G401 (cell line): ENCODE data around the gene LRRC49. TPM values are rescaled to one million over a fixed set of nuclear protein-coding genes. Genes with fewer than 3 reads are reported as not detected.
"Not testable (repeated sequence)": the region's sequence is repeated elsewhere in the genome, so short reads cannot be mapped to it uniquely, and the experiment has no call there.

Experiments used
- DNase-seq: peaks from one replicate; pipeline ENCODE4 v3.0.0-alpha.2; 2015; ENCODE audit warnings: low spot score
- in situ Hi-C: cut with HindIII; loops from 2 replicates; pipeline ENCODE4 v1.10.0; 2016; ENCODE audit warnings: low sequenced_read_pairs, mixed read lengths
- total RNA-seq: library from RNA; depleted of rRNA; stranded (reverse); fragments of >200 nt; shearing (Covaris generic); gene quantifications from 2 replicates; pipeline ENCODE4 v1.2.3, GENCODE V29; 2014; rRNA removed

LRRC49 gene, protein sequence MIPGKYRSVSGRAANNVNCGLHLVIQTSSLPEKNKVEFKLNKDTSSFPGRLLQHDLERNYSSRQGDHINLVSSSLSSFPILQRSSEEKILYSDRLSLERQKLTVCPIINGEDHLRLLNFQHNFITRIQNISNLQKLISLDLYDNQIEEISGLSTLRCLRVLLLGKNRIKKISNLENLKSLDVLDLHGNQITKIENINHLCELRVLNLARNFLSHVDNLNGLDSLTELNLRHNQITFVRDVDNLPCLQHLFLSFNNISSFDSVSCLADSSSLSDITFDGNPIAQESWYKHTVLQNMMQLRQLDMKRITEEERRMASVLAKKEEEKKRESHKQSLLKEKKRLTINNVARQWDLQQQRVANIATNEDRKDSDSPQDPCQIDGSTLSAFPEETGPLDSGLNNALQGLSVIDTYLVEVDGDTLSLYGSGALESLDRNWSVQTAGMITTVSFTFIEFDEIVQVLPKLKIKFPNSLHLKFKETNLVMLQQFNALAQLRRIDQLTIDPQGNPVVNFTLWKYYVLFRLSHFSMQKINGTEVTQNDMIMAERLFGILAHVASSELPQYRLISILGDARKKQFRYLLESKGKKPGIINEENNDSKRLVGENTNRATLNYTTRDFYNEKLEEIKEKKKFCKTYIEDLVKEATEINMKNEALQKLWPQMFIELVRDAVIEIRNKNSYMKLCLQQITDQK
- 9.3 and 15.3 TPM in 2 replicates for total RNA-seq

- in situ Hi-C loops: no loop called here
- peak; percentile 97 for DNase-seq
These were observed at the start of gene LRRC49, which contains the start of gene THAP10 for GRCh38 chr15:70892002-70892911. Gene LRRC49, plus strand, starts transcription at chr15:70892826. Its CDS starts 69 bp downstream, at chr15:70892895. Gene THAP10, minus strand, starts transcription at chr15:70892433. Its CDS starts 161 bp downstream, at chr15:70892272.

- no peak for DNase-seq
- in situ Hi-C loops: no loop called here
These were observed 46.8 kb upstream of the LRRC49 start for GRCh38 chr15:70845602-70846360.

DNA sequence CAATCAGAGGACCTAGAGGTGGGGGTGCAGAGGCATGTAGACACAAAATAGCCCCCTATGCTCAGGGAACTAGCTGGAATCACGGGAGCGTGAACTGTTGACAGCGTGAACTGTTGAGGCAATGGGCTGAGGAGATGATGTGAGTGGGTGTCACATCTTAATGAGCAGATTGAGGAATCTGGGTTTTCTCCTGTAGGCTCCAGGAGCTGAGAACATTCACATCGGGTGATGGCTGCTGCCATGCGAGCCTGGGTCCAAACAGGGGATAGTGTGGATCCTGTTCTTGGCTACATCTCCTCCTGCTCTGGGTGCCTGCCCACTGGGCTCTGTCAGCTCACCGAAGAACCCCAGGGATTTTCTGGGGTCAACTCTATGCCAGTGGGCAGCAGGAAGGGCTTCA, 40.7 kb upstream of the LRRC49 start:
- no peak for DNase-seq
- in situ Hi-C loops: no loop called here

DNA sequence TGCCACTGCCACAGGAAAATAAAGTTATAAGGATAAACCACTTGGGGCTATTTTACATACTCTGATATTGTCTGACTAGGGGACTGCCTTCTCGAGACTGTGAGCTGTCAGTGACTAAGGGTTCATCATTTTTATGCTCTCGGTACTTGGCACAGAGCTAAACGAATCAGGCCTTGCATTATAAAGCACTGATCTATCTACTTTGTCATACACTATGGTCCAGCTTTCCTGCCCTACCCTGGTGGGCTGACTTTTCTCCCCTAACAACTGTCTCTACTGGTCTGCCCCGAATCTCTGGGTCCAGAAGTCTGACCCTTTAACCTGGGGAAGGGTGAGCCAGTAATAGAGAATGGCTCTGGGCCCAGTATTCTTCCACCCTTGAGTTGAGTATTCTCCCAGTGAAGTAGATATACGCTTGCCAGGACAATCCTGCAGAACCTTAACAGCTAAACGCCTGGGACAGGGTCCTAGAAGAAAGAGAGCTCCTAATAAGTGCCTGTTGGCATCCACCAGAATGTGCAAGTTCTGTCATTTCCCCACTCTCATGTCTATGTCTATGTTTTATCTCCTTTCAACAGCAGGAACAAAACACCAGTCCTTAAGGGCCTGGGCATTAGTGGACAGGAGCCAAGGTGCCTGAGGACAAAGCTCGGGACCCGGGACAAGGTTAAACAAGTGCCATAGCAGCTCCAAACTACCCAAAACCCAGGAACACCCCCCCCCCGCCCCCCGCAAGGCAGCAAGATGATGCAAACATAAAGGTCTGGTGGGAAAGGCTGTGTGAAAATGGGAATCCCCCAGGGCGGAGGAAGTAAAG, 39.9 kb upstream of the LRRC49 start:
- DNase-seq: peak; percentile 25
- in situ Hi-C loops: no loop called here

DNA sequence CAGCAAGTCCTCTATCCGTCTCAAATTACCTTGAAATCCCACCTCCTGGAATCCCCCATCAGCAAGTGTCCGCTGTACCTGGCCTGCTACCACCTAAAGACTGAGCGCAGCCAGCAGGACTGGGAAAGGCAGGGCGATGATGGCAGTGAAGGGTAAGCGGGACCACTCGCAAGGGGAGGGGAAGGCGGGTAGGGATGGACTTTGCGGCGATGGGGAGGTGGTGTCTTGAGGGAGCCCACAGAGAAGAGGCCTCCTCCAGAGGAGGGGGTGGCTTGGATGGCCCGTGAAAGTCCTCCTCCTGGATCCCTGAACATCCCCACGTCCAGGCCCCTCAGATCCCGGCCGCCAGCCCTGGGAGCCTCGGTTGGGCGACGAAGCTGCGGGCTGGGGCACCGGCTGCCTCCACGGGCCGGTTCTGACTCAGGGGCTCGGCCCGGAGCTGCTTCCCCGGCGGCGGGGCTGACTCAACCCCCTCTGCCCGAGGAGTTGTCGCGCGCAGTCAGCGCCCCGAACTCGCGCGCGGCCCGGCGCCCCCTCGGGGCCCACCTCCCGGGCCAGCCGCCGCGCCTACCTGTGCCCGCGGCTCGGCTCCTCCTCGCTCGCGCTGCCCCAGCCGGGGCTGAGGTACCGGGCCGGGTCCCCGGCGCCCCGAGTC, 39.2 kb upstream of the LRRC49 start:
- peak; percentile 53 for DNase-seq
- in situ Hi-C loops: no loop called here

- peak; percentile 38 for DNase-seq
These were observed 38.5 kb upstream of the LRRC49 start, which contains the start of gene LARP6 for GRCh38 chr15:70853973-70854665. Gene LARP6, minus strand, starts transcription at chr15:70854157. Its CDS starts 69 bp downstream, at chr15:70854088.

GRCh38 chr15:70854666-70854976, 38.0 kb upstream of the LRRC49 start:
- peak; percentile 66 for DNase-seq
- in situ Hi-C loops: no loop called here

More at GRCh38 chr15:70853973-70854665, 38.5 kb upstream of the LRRC49 start, which contains the start of gene LARP6:
- in situ Hi-C loops: no loop called here

DNA sequence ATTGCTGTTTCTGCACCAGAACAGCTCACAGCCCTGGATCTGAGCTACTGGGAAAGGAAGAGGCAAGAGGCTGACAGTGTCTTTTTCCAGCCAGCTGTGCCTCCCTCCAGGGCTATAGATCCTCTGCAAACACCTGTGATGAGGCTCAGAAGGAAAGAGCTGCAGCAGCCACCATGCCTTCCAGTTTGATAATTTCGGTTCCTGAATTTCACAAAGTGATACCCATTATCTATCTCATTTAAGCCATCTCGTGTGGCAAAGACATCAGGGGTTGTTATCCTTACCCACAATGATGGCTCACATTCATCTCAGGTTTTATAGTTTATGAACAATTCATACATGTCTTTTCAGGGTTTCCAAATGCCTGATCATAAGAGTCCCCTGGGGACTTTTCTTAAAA, 36.9 kb upstream of the LRRC49 start:
- no peak for DNase-seq
- in situ Hi-C loops: no loop called here

DNA sequence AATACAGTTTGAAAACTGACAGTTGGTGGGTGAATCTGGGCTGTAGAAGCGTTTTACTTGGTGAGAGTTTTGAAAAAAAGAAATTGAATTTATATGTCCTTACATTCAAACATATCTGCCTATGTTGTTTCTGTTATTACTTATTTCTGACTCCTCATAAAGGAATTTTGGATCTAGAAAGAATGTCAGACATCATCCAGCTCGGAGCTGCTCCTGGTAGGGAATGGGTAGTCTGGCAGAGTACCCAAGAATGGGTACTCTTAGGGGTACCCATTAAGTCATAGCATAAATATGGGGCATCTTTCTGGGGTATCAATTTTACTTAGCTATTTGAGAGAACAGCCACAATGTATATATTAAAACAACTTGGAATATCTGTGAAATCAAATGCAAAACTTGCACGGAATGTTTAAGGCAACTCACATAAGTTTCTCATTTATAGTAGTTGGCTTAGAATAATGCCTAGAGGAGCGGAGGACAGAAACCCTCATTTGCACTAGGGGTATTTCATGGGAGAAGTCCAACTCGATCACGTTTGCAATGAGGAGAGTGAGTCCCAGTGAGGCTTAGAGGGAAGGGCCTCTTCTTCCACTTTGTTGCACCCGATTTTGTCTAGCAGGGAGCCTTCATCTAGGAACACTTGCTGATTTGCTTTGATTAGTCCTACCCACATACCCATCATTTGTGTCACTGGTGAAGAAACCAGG, 36.3 kb upstream of the LRRC49 start:
- in situ Hi-C loops: no loop called here
- DNase-seq: no peak

DNA sequence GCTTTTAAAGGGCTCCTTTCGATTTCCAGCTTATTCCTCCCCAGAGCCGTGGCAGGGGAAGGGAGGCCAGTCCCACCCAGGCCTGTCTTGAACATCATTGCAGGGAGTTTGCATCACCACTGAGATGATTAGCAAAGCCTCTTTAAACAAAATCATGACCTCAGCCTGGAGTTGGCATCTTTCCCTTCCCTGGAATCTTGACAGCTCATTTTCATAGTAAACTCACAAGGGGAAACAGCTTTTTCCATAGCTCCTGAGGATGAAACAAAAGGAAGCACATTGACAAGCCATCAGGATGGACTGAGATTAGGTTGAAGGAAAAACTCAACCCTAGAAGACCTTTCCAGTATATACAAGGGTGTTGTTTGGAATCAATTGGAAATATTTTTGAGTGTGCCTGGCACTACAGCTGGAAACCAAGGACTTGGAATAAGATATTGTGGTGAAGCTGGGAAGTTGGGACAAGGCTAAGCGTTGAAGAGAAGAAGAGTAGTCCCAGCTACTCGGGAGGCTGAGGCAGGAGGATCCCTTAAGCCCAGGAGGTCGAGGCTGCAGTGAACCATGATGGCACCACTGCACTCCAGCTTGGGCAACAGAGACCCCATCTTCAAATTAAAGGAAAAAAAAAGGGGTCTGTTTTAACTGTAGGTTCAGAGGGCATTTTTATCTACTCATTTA, 35.6 kb upstream of the LRRC49 start:
- peak; percentile 11 for DNase-seq
- in situ Hi-C loops: no loop called here

DNA sequence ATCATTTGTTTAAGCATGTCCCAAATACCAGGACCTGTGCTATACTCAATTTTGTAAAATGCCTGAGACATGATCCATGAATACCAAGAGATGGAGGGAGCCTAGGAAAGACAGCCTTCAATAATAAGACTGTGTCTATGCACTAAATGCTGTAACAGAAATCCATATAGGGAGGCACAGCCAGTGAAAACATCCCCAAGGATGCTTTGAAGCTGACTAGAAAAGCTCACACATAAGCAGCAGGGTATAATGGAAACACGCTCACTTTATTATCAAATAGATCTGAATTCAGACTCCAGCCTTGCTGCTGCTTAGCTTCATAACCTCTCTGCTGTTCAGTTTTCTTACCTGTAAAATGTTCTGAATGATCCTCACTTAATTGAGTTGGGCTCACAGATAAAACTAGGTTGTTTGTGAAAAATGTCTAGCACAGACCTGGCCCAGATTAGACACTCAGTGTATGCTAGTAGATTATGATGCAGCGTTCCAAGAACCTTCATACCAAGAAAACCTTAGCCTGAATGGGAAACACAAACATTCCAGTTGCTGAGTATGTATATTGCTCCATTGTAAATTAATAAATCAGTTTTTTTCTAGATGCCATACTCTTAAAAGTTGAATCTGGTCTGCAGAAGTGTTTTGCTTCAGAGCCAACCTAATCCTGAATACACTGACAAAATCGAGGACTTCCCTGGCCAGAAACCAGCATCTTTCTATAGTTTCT, 34.9 kb upstream of the LRRC49 start:
- in situ Hi-C loops: no loop called here
- DNase-seq: no peak

- in situ Hi-C loops: not testable (repeated sequence)
These were observed 33.9 kb upstream of the LRRC49 start for GRCh38 chr15:70858614-70859321.

DNA sequence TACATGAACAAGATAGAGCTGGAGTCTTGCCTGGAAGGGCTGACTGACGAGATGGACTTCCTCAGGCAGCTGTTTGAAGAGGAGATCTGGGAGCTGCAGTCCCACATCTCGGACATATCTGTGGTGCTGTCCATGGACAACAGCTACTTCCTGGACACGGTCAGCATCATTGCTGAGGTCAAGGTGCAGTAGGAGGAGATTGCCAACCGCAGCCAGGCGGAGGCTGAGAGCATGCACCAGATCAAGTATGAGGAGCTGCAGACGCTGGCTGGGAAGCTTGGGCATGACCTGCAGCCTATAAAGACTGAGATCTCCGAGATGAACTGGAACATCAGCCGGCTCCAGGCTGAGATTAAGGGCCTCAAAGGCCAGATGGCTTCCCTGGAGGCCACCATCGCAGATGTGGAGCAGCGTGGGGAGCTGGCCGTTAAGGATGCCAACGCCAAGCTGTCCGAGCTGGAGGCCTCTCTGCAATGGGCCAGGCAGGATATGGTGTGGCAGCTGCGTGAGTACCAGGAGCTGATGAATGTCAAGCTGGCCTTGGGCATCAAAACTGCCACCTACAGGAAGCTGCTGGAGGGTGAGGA, 33.2 kb upstream of the LRRC49 start:
- DNase-seq: no peak
- in situ Hi-C loops: no loop called here

More at GRCh38 chr15:70858614-70859321, 33.9 kb upstream of the LRRC49 start:
- not testable (repeated sequence) for DNase-seq

DNA sequence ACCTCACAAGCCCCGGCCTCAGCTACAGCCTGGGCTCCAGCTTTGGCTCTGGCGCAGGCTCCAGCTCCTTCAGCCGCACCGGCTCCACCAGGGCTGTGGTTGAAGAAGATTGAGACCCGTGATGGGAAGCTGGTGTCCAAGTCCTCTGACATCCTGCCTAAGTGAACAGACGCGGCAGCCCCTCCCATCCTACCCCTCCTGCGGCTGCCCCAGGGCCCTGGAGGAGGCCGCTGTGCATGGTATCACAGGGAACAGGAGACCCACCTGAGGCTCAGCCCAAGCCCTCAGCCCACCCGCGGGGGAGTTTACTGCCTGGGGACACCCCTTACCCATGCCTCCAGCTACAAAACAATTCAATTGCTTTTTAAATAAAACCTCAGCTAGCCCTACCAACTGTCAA, 32.6 kb upstream of the LRRC49 start:
- DNase-seq: no peak
- in situ Hi-C loops: no loop called here
